ENCODE results near the gene SLC22A1.

The SLC22A1 gene

DNA sequence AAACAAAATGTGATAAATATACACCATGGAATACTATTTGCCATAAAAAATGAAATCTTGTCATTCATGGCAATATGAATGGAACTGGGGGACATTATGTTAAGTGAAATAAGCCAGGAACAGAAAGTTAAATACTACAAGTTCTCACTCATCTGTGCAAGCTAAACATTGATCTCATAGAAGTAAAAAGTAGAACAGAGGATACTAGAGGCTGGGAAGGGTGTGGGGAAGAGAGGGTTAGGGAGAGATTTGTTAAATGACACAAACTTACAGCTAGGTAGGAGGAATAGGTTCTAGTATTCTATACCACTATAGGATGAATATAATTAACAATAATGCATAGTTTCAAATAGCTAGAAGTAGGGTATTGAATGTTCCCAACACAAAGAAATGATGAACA, 76.0 kb downstream of the SLC22A1 start:
- TF ChIP-seq, protein P1, sequence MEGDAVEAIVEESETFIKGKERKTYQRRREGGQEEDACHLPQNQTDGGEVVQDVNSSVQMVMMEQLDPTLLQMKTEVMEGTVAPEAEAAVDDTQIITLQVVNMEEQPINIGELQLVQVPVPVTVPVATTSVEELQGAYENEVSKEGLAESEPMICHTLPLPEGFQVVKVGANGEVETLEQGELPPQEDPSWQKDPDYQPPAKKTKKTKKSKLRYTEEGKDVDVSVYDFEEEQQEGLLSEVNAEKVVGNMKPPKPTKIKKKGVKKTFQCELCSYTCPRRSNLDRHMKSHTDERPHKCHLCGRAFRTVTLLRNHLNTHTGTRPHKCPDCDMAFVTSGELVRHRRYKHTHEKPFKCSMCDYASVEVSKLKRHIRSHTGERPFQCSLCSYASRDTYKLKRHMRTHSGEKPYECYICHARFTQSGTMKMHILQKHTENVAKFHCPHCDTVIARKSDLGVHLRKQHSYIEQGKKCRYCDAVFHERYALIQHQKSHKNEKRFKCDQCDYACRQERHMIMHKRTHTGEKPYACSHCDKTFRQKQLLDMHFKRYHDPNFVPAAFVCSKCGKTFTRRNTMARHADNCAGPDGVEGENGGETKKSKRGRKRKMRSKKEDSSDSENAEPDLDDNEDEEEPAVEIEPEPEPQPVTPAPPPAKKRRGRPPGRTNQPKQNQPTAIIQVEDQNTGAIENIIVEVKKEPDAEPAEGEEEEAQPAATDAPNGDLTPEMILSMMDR (IDR thresholded peaks at IDR 0.05; ENCODE audit: borderline replicate concordance, insufficient read depth, low read depth, low read length), result no peak
- no peak overlapping the region for H3K4me3 ChIP-seq (ENCODE audit: low read depth, low read length)

DNA sequence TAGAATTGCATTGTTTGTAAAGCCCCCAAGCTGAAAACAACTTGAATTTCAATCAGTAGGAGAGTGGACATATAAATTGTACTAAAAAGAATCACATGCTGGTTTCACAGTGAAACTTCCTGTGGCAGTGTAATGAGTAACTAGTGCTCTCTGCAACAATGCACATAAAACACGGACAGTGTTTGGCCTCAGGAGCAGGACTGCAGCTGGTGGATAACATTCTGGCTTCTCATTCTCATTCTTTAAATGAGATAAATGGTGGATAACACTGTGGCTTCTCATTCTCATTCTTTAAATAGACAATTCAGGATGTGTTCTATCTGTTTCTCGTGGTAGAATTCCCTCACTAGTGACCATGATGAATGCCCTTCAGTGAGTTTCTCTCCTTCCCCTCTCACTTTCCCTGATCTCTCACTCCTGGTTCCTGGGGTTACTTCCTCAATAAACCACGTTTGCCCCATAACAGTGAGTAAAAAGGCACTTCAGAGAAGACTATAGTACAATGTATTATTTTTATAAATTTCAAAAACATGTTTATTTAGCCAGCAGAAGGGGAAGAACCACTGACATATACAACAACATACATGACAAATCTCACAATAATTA, 77.1 kb downstream of the SLC22A1 start:
- TF ChIP-seq, protein P1 (IDR thresholded peaks at IDR 0.05; ENCODE audit: borderline replicate concordance, insufficient read depth, low read depth, low read length), result no peak

DNA sequence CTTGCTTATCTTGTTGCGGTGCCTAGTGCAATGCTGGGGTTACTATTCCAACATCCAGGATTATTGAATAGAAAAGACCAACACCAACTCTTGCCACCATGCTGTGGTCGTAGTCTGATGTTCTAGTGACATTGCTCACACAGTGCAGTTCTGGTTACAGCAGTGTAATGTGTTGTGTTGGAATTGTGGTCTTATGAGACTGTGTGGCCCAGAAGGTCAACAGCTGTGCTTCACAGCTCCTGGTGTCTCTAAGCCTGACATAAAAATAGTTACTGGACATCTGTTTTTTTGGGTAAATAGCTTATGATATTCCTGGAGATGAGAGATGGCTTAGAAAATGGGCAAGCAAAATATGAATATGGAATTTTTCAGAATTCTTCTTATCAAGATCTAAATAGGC, 79.4 kb downstream of the SLC22A1 start:
- H3K4me3 ChIP-seq (ENCODE audit: low read depth, low read length), result no peak overlapping the region
- TF ChIP-seq, protein P1 (IDR thresholded peaks at IDR 0.05; ENCODE audit: borderline replicate concordance, insufficient read depth, low read depth, low read length), result no peak

More for the DNA sequence above, 77.1 kb downstream of the SLC22A1 start:
- H3K4me3 ChIP-seq (ENCODE audit: low read depth, low read length), result no peak overlapping the region

DNA sequence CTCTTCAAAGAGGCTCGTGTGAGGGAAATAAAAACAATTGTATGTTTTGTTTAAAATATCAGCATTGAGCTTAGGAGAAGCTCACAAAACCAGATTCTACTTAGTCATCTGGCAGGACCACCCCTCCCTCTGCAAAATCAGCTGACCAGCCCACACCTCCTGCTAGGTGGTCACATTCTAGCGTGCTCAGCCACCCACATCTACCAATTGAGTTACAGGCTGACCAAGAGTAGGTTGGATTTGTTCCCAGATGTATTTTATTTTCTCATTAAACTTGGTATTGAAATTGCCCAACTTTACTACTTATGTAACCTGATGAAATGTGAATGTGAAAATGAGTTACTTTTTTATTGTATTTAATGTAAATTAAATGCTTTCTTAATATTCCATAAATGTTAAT, 80.8 kb downstream of the SLC22A1 start:
- TF ChIP-seq, protein P1 (IDR thresholded peaks at IDR 0.05; ENCODE audit: borderline replicate concordance, insufficient read depth, low read depth, low read length), result no peak
- H3K4me3 ChIP-seq (ENCODE audit: low read depth, low read length), result no peak overlapping the region

DNA sequence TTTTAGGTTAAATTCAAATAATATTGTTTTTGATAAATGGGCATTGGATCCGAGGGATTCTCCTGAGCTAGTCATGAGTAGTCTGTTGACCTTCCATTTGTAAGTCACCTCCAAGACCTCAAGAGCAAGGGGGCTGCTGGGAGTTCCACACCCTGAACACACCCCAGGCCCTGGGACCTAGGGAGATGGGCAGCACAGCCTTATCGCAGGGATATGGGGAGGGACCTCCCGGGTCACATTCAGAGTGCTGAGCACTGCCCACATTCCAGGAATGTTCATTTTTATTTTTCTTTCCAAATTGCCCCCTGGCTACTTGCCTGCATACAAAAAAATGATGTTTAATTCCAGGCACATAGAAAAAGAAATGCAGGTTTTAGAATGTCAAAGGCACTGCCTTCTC, 81.5 kb downstream of the SLC22A1 start:
- TF ChIP-seq, protein P1 (IDR thresholded peaks at IDR 0.05; ENCODE audit: borderline replicate concordance, insufficient read depth, low read depth, low read length), result no peak
- no peak overlapping the region for H3K4me3 ChIP-seq (ENCODE audit: low read depth, low read length)

DNA sequence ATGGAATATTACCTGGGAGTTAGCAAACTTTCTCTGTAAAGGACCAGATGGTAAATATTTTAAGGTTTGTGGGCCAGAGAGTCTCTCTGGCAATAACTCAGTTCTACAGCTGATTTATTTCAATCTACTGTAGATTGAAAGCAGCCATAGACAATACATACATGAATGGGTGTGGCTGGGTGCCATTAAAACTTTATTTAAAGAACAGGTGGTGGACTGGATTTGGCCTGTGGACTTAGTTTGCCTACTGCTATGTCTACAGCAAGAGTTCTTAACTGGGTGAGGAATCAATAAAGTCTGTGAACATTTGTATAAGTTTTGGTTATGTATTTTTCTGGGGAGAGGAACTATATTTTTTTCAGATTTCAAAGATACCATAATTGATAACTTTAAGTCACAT, 81.9 kb downstream of the SLC22A1 start:
- TF ChIP-seq, protein P1 (IDR thresholded peaks at IDR 0.05; ENCODE audit: borderline replicate concordance, insufficient read depth, low read depth, low read length), result no peak
- no peak overlapping the region for H3K4me3 ChIP-seq (ENCODE audit: low read depth, low read length)

DNA sequence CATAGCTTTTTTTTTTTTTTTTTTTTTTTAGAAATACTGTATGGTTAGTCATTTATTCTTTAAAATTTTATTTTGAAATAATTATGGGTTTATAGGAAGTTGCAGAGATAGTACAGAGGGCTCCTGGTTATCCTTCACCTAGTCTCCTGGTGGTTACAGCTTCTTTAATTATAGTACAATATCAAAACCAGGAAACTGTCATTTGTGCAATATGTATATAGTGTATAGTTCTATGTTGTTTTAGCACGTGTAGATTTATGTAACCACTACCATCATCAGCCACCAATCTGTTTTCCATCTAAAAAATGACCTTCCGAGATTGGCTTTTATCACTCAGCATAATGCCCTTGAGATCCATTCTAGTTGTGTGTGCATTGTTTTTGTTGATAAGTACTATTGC, 82.3 kb downstream of the SLC22A1 start:
- TF ChIP-seq, protein P1 (IDR thresholded peaks at IDR 0.05; ENCODE audit: borderline replicate concordance, insufficient read depth, low read depth, low read length), result no peak
- no peak overlapping the region for H3K4me3 ChIP-seq (ENCODE audit: low read depth, low read length)

Measured in GM12875 (cell line).